22Rv1 (cell line): ENCODE data around the gene MALAT1.
"Not testable (repeated sequence)": the region's sequence is repeated elsewhere in the genome, so short reads cannot be mapped to it uniquely, and the experiment has no call there.

ENCODE experiments used
- H3K27ac ChIP-seq: fragments of 450-650 bp; 2 replicates; pipeline ENCODE4 v1.5.1; 2017
- CTCF ChIP-seq: fragments of 450-650 bp; IDR thresholded peaks from 2 replicates; pipeline ENCODE4 v1.5.1; 2017; ENCODE audit warnings: mild to moderate bottlenecking
- ZFX ChIP-seq: fragments of 450-650 bp; IDR thresholded peaks from 2 replicates; pipeline ENCODE4 v1.6.1; 2017; ENCODE audit warnings: antibody characterized with exemption, borderline replicate concordance

MALAT1 gene

DNA sequence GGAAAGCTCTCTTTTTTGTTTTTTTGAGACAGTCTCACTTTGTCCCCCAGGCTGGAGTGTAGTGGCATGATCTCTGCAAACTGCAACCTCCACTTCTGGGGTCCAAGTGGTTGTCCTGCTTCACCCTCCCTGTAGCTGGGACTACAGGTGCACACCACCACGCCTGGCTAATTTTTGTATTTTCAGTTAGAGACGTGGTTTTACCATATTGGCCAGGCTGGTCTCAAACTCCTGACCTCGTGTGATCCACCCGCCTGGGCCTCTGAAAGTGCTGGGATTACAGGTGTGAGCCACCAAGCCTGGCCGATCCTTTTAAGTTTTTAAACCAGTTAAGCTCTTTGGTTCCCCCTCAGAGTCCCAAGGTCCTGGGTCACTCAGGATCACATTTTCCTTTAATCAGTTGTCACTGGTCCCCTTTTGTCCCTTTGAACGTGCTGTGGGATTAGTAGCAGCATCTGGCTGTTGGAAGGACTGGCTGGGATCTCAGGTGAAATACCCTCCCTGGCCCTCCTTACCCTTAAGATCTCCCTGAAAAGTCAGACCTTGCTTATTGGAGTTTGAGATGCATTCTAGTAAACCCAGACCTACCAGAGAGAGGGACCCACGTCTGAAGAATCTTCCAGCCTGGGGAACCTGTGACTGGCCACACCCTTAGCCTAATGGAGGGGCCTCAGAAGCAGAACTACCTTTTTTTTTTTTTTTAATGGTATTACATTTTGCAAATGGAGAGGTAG is 8.1 kb downstream of the MALAT1 start:
- TF ChIP-seq ZFX, result no peak
- no peak for TF ChIP-seq CTCF
- H3K27ac ChIP-seq, result peak overlapping the region; percentile 98

- not testable (repeated sequence) for H3K27ac ChIP-seq
These were observed 13.5 kb downstream of the MALAT1 start for GRCh38 chr11:65512311-65512710.

GRCh38 chr11:65516135-65516968 is 17.5 kb downstream of the MALAT1 start:
- TF ChIP-seq ZFX, result no peak
- TF ChIP-seq CTCF, result no peak
- no peak overlapping the region for H3K27ac ChIP-seq

- not testable (repeated sequence) for H3K27ac ChIP-seq
These were observed 20.2 kb downstream of the MALAT1 start for GRCh38 chr11:65518941-65519549.

DNA sequence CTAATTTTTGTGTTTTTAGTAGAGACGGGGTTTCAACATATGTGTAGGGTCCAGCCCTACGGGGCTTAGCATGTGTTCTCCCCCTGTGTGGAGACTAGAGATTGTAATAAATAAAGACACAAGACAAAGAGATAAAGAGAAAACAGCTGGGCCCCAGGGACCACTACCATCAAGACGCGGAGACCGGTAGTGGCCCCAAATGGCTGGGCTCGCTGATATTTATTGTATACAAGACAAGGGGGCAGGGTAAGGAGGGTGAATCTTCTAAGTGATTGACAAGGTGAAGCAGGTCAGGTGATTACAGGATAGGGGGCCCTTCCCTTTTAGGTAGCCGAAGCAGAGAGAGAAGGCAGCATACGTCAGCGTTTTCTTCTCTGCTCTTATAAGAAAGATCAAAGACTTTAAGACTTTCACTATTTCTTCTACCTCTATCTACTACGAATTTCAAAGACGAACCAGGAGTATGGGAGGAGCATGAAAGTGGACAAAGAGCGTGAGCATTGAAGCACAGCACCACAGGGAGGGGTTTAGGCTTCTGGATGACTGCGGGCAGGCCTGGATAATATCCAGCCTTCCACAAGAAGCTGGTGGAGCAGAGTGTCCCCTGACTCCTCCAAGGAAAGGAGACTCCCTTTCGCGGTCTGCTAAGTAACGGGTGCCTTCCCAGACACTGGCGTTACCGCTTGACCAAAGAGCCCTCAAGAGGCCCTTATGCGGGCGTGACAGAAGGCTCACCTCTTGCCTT is 23.1 kb downstream of the MALAT1 start:
- H3K27ac ChIP-seq, result not testable (repeated sequence)

DNA sequence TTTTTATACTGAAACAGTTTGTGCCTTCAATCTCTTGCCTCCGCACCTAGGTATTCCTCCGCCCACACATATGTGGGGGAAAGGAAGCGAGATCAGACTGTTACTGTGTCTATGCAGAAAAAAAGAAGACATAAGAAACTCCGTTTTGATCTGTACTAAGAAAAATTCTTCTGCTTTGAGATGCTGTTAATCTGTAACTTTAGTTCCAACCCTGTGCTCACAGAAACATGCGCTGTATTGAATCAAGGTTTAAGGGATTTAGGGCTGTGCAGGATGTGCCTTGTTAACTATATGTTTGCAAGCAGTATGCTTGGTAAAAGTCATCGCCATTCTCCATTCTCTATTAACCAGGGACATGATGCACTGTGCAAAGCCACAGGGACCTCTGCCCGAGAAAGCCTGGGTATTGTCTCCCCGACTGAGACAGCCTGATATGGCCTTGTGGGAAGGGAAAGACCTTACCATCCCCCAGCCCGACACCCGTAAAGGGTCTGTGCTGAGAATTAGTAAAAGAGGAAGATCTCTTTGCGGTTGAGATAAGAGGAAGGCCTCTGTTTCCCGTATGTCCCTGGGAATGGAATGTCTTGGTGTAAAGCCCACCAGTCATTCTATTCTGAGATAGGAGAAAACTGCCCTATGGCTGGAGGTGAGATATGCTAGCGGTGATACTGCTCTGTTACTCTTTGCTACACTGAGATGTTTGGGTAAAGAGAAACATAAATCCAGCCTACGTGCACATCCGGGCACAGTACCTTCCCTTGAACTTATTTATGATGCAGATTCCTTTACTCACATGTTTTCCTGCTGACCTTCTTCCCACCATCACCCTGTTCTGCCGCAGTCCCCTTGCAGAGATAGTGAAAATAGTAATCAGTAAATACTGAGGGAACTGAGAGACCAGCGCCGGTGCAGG is 24.1 kb downstream of the MALAT1 start:
- not testable (repeated sequence) for H3K27ac ChIP-seq

DNA sequence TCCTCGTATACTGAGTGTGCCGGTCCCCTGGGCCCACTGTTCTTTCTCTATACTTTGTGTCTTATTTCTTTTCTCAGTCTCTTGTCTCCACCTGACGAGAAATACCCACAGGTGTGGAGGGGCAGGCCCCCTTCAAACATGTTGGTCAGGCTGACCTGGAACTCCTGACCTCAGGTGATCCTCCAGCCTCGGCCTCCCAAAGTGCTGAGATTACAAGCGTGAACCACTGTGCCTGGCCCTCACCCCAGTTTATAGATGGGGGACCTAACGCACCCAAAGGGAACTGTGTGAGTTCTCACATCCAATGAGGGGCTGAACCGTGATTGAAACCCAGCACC is 24.8 kb downstream of the MALAT1 start:
- not testable (repeated sequence) for H3K27ac ChIP-seq

DNA sequence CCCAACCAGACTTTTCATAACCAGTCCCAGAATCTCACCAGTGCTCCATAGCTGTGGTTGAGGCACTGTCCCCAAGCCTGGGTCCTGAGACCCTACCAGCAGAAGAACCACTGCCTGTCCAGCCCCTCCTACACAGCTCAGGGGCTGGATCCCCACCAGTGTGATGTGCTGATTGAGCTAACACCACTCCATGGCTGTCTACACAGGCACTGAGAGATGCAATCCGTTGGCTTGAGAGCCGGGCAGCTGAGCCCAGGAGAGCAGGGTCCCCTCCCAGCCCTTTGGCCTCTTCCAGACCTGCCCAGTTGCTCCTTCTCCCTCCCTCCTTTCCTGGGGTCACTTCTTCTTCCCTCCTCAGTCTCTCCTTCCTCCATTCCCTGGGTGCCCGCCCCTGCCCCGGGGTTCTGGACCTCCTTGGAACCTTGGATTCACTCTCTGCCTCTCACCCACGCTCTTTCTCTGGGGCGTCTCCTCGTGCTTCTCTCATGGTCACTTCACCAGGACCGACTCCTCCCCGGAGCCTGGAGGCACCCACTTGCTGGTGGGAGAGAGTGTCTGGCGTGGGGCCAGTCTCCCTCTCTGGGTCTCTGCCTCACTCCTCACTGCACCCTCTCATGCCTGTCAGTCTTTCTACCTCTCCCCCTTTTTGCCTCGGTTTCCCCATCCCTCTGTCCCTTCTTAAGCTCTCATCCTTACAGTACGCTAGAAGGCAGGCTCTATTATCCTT is 25.3 kb downstream of the MALAT1 start:
- no peak for TF ChIP-seq CTCF
- no peak for TF ChIP-seq ZFX

More for the DNA sequence above, 25.3 kb downstream of the MALAT1 start:
- no peak overlapping the region for H3K27ac ChIP-seq
